ENCODE data around the gene ITPRID1.

The ITPRID1 gene

GRCh38 chr7:31695859-31696614, 182.1 kb downstream of the ITPRID1 start:
- no peak for DNase-seq (ENCODE audit: low read depth)

- no peak for DNase-seq (ENCODE audit: low read depth)
Observed at GRCh38 chr7:31699050-31699449, 185.2 kb downstream of the ITPRID1 start.

GRCh38 chr7:31702354-31702753, 188.5 kb downstream of the ITPRID1 start:
- no peak for DNase-seq (ENCODE audit: low read depth)

GRCh38 chr7:31705377-31705776, 191.5 kb downstream of the ITPRID1 start:
- DNase-seq (ENCODE audit: low read depth) = no peak

GRCh38 chr7:31707089-31707488, 193.2 kb downstream of the ITPRID1 start:
- no peak for DNase-seq (ENCODE audit: low read depth)

Measured in T-helper 22 cell (primary cell).